Smooth muscle cell (in vitro differentiated cells): ENCODE results near the gene FCHSD1. TPM values are rescaled to one million over a fixed set of nuclear protein-coding genes. Genes with fewer than 3 reads are reported as not detected.
A peak's percentile ranks its signal among the peaks of the same experiment; 100 is the strongest.

Experiments used
- DNase-seq: peaks from one replicate; lab custom pipeline; 2025; ENCODE audit not compliant: unreplicated experiment; lab: John Stamatoyannopoulos, UW
- H2AFZ ChIP-seq: fragments of 200-600 bp; sonication (generic); 2 replicates; pipeline ENCODE4 v1.6.0; 2016; ENCODE audit warnings: antibody characterized with exemption, low read depth, mild to moderate bottlenecking
- H3F3A ChIP-seq: fragments of 200-600 bp; sonication (generic); 2 replicates; pipeline ENCODE4 v1.6.0; 2017; ENCODE audit warnings: antibody characterized with exemption, low read depth
- H3K27ac ChIP-seq: fragments of 200-600 bp; sonication (generic); 2 replicates; pipeline ENCODE4 v1.5.1; 2016; ENCODE audit warnings: low read depth, mild to moderate bottlenecking
- H3K27me3 ChIP-seq: fragments of 200-600 bp; sonication (generic); 2 replicates; pipeline ENCODE4 v1.6.1; 2016; ENCODE audit warnings: low read depth, mild to moderate bottlenecking
- H3K36me3 ChIP-seq: fragments of 200-600 bp; sonication (generic); 2 replicates; pipeline ENCODE4 v1.5.1; 2016; ENCODE audit warnings: low read depth
- H3K4me1 ChIP-seq: fragments of 200-600 bp; sonication (generic); 2 replicates; pipeline ENCODE4 v1.5.1; 2016; ENCODE audit warnings: low read depth
- H3K4me2 ChIP-seq: fragments of 200-600 bp; sonication (generic); 2 replicates; pipeline ENCODE4 v1.6.0; 2016; ENCODE audit warnings: mild to moderate bottlenecking
- H3K4me3 ChIP-seq: fragments of 200-600 bp; sonication (generic); 2 replicates; pipeline ENCODE4 v1.5.1; 2016; ENCODE audit warnings: mild to moderate bottlenecking
- H3K79me2 ChIP-seq: fragments of 200-600 bp; sonication (generic); 2 replicates; pipeline ENCODE4 v1.6.0; 2016; ENCODE audit warnings: low read depth, mild to moderate bottlenecking
- H3K9ac ChIP-seq: fragments of 200-600 bp; sonication (generic); 2 replicates; pipeline ENCODE4 v1.6.0; 2016; ENCODE audit warnings: low read depth
- H3K9me3 ChIP-seq: fragments of 200-600 bp; sonication (generic); replicated peaks from 2 replicates; pipeline ENCODE4 v1.5.1; 2016; ENCODE audit warnings: low read depth
- H4K20me1 ChIP-seq: fragments of 200-600 bp; sonication (generic); 2 replicates; pipeline ENCODE4 v1.6.0; 2016; ENCODE audit warnings: low read depth
- WGBS: methylation state at CpG from one replicate; pipeline ENCODE4 v1.1.7; 2016; ENCODE audit warnings: low lambda C conversion rate; 5-methylcytosine and 5-hydroxymethylcytosine counted together
- polyA plus RNA-seq: library from polyadenylated mRNA; unstranded; fragments of >200 nt; fragmentation: Nextera tagmentation; extraction: Ambion mirVana; gene quantifications from 2 replicates; pipeline ENCODE4 v1.2.1, GENCODE V29; 2016
- total RNA-seq: library from RNA; depleted of rRNA; stranded (reverse); fragments of >200 nt; gene quantifications from 2 replicates; pipeline ENCODE4 v1.2.3, GENCODE V29; 2014
- TF ChIP-seq, protein P1 (sequence below): fragments of 200-600 bp; sonication (generic); IDR thresholded peaks from 2 replicates; pipeline ENCODE4 v1.5.1; 2017; ENCODE audit warnings: borderline replicate concordance, mild to moderate bottlenecking, antibody characterized with exemption; ENCODE audit not compliant: insufficient read depth, poor library complexity, severe bottlenecking

Gene FCHSD1
- total and polyA plus RNA-seq, 2 experiments from 2014 or later = 15.7 to 16.4 TPM

DNA sequence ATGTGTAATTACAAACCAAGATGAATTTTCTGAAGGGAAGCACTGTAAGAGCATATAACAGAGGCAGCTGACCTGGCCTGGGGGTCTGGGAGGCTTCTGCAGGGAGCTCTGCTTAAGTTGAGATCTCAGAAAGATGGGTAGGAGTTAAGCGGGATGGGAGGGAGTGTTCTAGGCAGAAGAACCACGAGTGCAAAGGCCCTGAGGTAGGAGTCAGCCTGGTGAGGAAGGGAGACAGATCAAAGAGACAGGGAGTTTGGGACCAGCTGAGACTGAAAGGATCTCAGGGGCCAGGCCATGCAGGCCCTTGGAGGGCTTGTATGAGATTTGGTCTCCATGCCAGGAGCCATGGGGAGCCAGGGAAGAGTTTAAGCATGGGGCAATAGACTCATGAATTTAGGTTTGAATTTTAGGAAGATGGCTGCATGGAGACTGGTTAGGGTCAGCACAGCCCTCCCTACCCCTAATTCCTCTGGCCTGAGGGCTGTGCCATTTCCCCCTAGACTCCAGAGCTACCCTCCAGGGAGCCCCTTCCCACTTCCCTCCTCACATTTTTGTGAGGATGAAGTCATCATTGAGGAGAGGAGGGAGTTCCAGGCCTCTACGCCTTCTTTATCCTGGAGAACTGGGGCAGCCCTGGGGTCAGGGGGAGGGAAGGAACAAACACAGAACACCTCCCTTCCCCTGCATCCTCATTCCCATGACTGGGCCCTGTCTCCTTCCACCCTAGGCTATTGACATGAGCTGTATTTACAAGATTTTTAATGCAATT, 35.6 kb upstream of the FCHSD1 start:
- TF ChIP-seq, protein P1, sequence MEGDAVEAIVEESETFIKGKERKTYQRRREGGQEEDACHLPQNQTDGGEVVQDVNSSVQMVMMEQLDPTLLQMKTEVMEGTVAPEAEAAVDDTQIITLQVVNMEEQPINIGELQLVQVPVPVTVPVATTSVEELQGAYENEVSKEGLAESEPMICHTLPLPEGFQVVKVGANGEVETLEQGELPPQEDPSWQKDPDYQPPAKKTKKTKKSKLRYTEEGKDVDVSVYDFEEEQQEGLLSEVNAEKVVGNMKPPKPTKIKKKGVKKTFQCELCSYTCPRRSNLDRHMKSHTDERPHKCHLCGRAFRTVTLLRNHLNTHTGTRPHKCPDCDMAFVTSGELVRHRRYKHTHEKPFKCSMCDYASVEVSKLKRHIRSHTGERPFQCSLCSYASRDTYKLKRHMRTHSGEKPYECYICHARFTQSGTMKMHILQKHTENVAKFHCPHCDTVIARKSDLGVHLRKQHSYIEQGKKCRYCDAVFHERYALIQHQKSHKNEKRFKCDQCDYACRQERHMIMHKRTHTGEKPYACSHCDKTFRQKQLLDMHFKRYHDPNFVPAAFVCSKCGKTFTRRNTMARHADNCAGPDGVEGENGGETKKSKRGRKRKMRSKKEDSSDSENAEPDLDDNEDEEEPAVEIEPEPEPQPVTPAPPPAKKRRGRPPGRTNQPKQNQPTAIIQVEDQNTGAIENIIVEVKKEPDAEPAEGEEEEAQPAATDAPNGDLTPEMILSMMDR = no peak
- no peak for DNase-seq
- 62% methylated on average over 3 of the region's 3 CpGs for WGBS

DNA sequence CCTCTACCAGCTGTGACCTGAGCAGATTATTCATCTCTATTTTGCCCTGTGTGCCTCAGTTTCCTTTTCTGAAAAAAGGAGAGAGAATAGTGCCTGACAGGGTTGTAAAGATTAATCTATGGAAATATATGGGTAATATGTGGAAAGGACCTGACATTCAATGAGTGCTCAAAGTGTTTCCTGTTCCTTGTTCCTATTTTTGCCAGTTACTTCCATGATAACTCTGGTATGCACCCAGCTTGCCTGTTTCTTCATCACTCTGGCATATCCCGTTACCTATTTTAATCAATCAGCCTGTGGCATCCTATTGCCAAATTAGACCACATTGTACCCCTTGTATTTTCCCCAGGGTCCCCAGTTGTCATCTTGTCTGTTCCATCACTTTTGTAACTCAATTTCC, 34.4 kb upstream of the FCHSD1 start:
- H3K4me3 ChIP-seq = no peak overlapping the region
- H3F3A ChIP-seq = peaks cover 5% of the 10 kb centered on the region
- H3K4me2 ChIP-seq = no peak overlapping the region
- no peaks in the 10 kb centered on the region for H4K20me1 ChIP-seq
- TF ChIP-seq, protein P1 = no peak
- H3K9me3 ChIP-seq = no peaks in the 10 kb centered on the region
- H3K4me1 ChIP-seq = peaks cover 30% of the 10 kb centered on the region
- H3K79me2 ChIP-seq = no peaks in the 10 kb centered on the region
- DNase-seq = no peak
- no peaks in the 10 kb centered on the region for H3K36me3 ChIP-seq
- H2AFZ ChIP-seq = no peak overlapping the region
- H3K27me3 ChIP-seq = no peaks in the 10 kb centered on the region
- H3K27ac ChIP-seq = no peak overlapping the region
- WGBS = 85% methylated on average over 1 of the region's 1 CpG
- H3K9ac ChIP-seq = no peak overlapping the region

More for the DNA sequence above, 35.6 kb upstream of the FCHSD1 start:
- no peaks in the 10 kb centered on the region for H3K27me3 ChIP-seq
- no peak overlapping the region for H3K4me2 ChIP-seq
- H4K20me1 ChIP-seq = no peaks in the 10 kb centered on the region
- H3K4me1 ChIP-seq = peaks cover 19% of the 10 kb centered on the region
- peaks cover 5% of the 10 kb centered on the region for H3F3A ChIP-seq
- no peaks in the 10 kb centered on the region for H3K36me3 ChIP-seq
- H3K79me2 ChIP-seq = no peaks in the 10 kb centered on the region
- H3K4me3 ChIP-seq = no peak overlapping the region
- peak overlapping the region; percentile 30 for H2AFZ ChIP-seq
- no peak overlapping the region for H3K27ac ChIP-seq
- no peak overlapping the region for H3K9ac ChIP-seq
- no peaks in the 10 kb centered on the region for H3K9me3 ChIP-seq

DNA sequence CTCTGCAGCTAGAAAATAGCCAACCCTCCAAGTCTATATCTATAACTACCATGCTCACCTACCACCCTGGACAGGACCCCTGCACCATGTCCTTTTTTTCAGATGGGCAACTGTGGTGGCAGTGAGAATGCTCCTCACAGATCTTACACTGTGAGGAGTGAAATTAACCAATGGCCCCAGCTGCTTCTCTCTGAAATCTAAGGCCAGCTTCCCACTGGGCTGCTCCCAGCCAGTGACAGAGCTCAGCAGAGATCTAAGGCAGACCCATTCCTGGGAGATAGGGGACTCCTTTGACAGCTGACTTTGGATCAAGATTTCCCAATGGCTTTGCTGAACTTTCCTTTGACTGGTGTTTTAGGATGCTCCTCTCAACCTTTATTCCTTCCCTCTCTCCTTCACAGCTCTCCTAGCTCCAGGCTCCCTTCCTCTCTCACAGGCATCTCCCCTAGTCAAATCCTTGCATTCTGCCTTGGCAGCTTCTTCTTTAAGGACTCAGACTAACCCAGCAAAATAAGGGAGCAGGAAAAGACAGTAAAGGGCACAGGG, 32.5 kb upstream of the FCHSD1 start:
- H4K20me1 ChIP-seq = no peaks in the 10 kb centered on the region
- H3K36me3 ChIP-seq = no peaks in the 10 kb centered on the region
- H3K27ac ChIP-seq = peak overlapping the region; percentile 90
- TF ChIP-seq, protein P1 = no peak
- H3K4me2 ChIP-seq = peak overlapping the region; percentile 76
- no peaks in the 10 kb centered on the region for H3K27me3 ChIP-seq
- H2AFZ ChIP-seq = no peak overlapping the region
- peaks cover 33% of the 10 kb centered on the region for H3K4me1 ChIP-seq
- no peaks in the 10 kb centered on the region for H3K79me2 ChIP-seq
- H3K4me3 ChIP-seq = no peak overlapping the region
- H3K9ac ChIP-seq = no peak overlapping the region
- H3K9me3 ChIP-seq = no peaks in the 10 kb centered on the region
- DNase-seq = no peak
- peaks cover 5% of the 10 kb centered on the region for H3F3A ChIP-seq
